D341Med (cell line): Measurements from ENCODE around the gene SMG1.
"Not testable (repeated sequence)": the region's sequence is repeated elsewhere in the genome, so short reads cannot be mapped to it uniquely, and the experiment has no call there.

Experiments
- DNase-seq: peaks from one replicate; pipeline ENCODE4 v3.0.0; 2012; ENCODE audit warnings: low spot score

The SMG1 gene

GRCh38 chr16:18759598-18760520 is 166.3 kb downstream of the SMG1 start:
- DNase-seq = not testable (repeated sequence)

GRCh38 chr16:18757960-18758660 is 168.1 kb downstream of the SMG1 start:
- not testable (repeated sequence) for DNase-seq

GRCh38 chr16:18756639-18757038 is 169.6 kb downstream of the SMG1 start:
- not testable (repeated sequence) for DNase-seq
